Forelimb muscle (tissue), 1 donor: ENCODE measurements around the gene WWTR1. TPM values are rescaled to one million over a fixed set of nuclear protein-coding genes. Genes with fewer than 3 reads are reported as not detected.

ENCODE experiments used
- DNase-seq: peaks from one replicate; pipeline ENCODE4 v3.0.0-alpha.2; 2013; ENCODE audit warnings: low read depth
- polyA plus RNA-seq: library from polyadenylated mRNA; unstranded; fragments of 120-200 nt; gene quantifications from one replicate; pipeline ENCODE4 v1.2.1, GENCODE V29; 2013; ENCODE audit not compliant: insufficient read length

WWTR1 gene
- polyA plus RNA-seq, 1 donor, result 71.8 TPM

GRCh38 chr3:149534671-149535332 lies 123.0 kb downstream of the WWTR1 start:
- DNase-seq, result no peak

GRCh38 chr3:149534082-149534481 lies 123.7 kb downstream of the WWTR1 start:
- no peak for DNase-seq

GRCh38 chr3:149532489-149533180 lies 125.2 kb downstream of the WWTR1 start:
- no peak for DNase-seq

- DNase-seq, result no peak
These were observed 128.7 kb downstream of the WWTR1 start for GRCh38 chr3:149529099-149529498.

GRCh38 chr3:149528340-149528650 lies 129.5 kb downstream of the WWTR1 start:
- DNase-seq, result no peak

- no peak for DNase-seq
These were observed 130.1 kb downstream of the WWTR1 start for GRCh38 chr3:149527531-149528339.

GRCh38 chr3:149523512-149524299 lies 134.1 kb downstream of the WWTR1 start:
- no peak for DNase-seq

GRCh38 chr3:149519912-149520311 lies 137.9 kb downstream of the WWTR1 start:
- DNase-seq, result no peak

- DNase-seq, result no peak
These were observed 140.9 kb downstream of the WWTR1 start for GRCh38 chr3:149516920-149517319.

GRCh38 chr3:149515249-149515648 lies 142.6 kb downstream of the WWTR1 start:
- no peak for DNase-seq

GRCh38 chr3:149514471-149514870 lies 143.4 kb downstream of the WWTR1 start:
- DNase-seq, result no peak

GRCh38 chr3:149512073-149512782 lies 145.6 kb downstream of the WWTR1 start:
- DNase-seq, result peak; percentile 36

GRCh38 chr3:149511040-149511626 lies 146.7 kb downstream of the WWTR1 start:
- DNase-seq, result no peak

GRCh38 chr3:149510480-149510879 lies 147.3 kb downstream of the WWTR1 start:
- DNase-seq, result no peak

GRCh38 chr3:149509526-149509925 lies 148.3 kb downstream of the WWTR1 start:
- DNase-seq, result no peak

- no peak for DNase-seq
These were observed 150.1 kb downstream of the WWTR1 start for GRCh38 chr3:149507491-149508324.

- no peak for DNase-seq
These were observed 150.9 kb downstream of the WWTR1 start for GRCh38 chr3:149506965-149507364.

GRCh38 chr3:149506540-149506939 lies 151.3 kb downstream of the WWTR1 start:
- no peak for DNase-seq

- DNase-seq, result no peak
These were observed 155.4 kb downstream of the WWTR1 start for GRCh38 chr3:149502438-149502837.

- no peak for DNase-seq
These were observed 156.3 kb downstream of the WWTR1 start for GRCh38 chr3:149501524-149501923.
